WERI-Rb-1 (cell line): ENCODE measurements around the gene RPUSD4.

Experiments
- DNase-seq: peaks from one replicate; pipeline ENCODE4 v3.0.0-alpha.2; 2020
- H3K27ac ChIP-seq: fragments of 250-450 bp; sonication (Bioruptor Pico); 2 replicates; pipeline ENCODE4 v1.5.1; 2020; ENCODE audit warnings: mild to moderate bottlenecking, moderate library complexity
- H3K27me3 ChIP-seq: fragments of 250-450 bp; sonication (Bioruptor Pico); 2 replicates; pipeline ENCODE4 v1.5.1; 2021; ENCODE audit warnings: mild to moderate bottlenecking, low read depth, moderate library complexity; ENCODE audit not compliant: insufficient read depth, severe bottlenecking
- H3K36me3 ChIP-seq: fragments of 250-450 bp; sonication (Bioruptor Pico); 2 replicates; pipeline ENCODE4 v1.5.1; 2020; ENCODE audit warnings: mild to moderate bottlenecking, moderate library complexity
- H3K4me3 ChIP-seq: 2 replicates; pipeline ENCODE4 v1.5.1; 2011; ENCODE audit warnings: low read depth, mild to moderate bottlenecking, control low read depth, low read length
- H3K9me3 ChIP-seq: fragments of 250-450 bp; sonication (Bioruptor Pico); 2 replicates; pipeline ENCODE4 v1.5.1; 2021; ENCODE audit warnings: mild to moderate bottlenecking, moderate library complexity; ENCODE audit not compliant: severe bottlenecking
- CTCF ChIP-seq: IDR thresholded peaks from 2 replicates; pipeline ENCODE4 v1.5.1; 2011; ENCODE audit warnings: low read depth, mild to moderate bottlenecking, control low read depth, inconsistent platforms, low read length

RPUSD4 gene

GRCh38 chr11:126155402-126156187, 55.9 kb downstream of the RPUSD4 start:
- Histone ChIP-seq H3K36me3 (no peaks in the 10 kb centered on the region), H3K27me3 (no peaks in the 10 kb centered on the region), H3K9me3 (peaks cover 9% of the 10 kb centered on the region), H3K4me3 (no peak overlapping the region), H3K27ac (no peak overlapping the region)
- no peak for DNase-seq
- TF ChIP-seq CTCF = no peak

GRCh38 chr11:126154691-126155090, 56.8 kb downstream of the RPUSD4 start:
- H3K27ac ChIP-seq = no peak overlapping the region
- H3K27me3 ChIP-seq = no peaks in the 10 kb centered on the region
- H3K9me3 ChIP-seq = peaks cover 9% of the 10 kb centered on the region
- H3K36me3 ChIP-seq = no peaks in the 10 kb centered on the region
- no peak for DNase-seq
- H3K4me3 ChIP-seq = no peak overlapping the region
- no peak for TF ChIP-seq CTCF

GRCh38 chr11:126153972-126154371, 57.5 kb downstream of the RPUSD4 start:
- DNase-seq = no peak
- TF ChIP-seq CTCF = no peak
- Histone ChIP-seq H3K9me3 (peaks cover 9% of the 10 kb centered on the region), H3K27ac (no peak overlapping the region), H3K36me3 (no peaks in the 10 kb centered on the region), H3K4me3 (no peak overlapping the region), H3K27me3 (no peaks in the 10 kb centered on the region)

GRCh38 chr11:126153006-126153405, 58.4 kb downstream of the RPUSD4 start:
- TF ChIP-seq CTCF = no peak
- no peak for DNase-seq
- Histone ChIP-seq H3K27me3 (no peaks in the 10 kb centered on the region), H3K9me3 (peaks cover 9% of the 10 kb centered on the region), H3K4me3 (no peak overlapping the region), H3K36me3 (no peaks in the 10 kb centered on the region), H3K27ac (no peak overlapping the region)

- no peak for TF ChIP-seq CTCF
- no peaks in the 10 kb centered on the region for H3K27me3 ChIP-seq
- no peak for DNase-seq
- no peak overlapping the region for H3K4me3 ChIP-seq
- H3K27ac ChIP-seq = no peak overlapping the region
- H3K9me3 ChIP-seq = peaks cover 9% of the 10 kb centered on the region
- H3K36me3 ChIP-seq = no peaks in the 10 kb centered on the region
Observed at GRCh38 chr11:126152586-126152985, 58.9 kb downstream of the RPUSD4 start.

- no peak overlapping the region for H3K27ac ChIP-seq
- no peak overlapping the region for H3K4me3 ChIP-seq
- H3K9me3 ChIP-seq = peaks cover 9% of the 10 kb centered on the region
- no peaks in the 10 kb centered on the region for H3K36me3 ChIP-seq
- TF ChIP-seq CTCF = no peak
- H3K27me3 ChIP-seq = no peaks in the 10 kb centered on the region
- DNase-seq = no peak
Observed at GRCh38 chr11:126152152-126152551, 59.3 kb downstream of the RPUSD4 start.
